ENCODE measurements around the gene ZBTB24. TPM values are rescaled to one million over a fixed set of nuclear protein-coding genes. Genes with fewer than 3 reads are reported as not detected.

ZBTB24 gene
- total RNA-seq = 1 to 10 TPM; 3.0 to 7.8 (median 5.7) TPM

DNA sequence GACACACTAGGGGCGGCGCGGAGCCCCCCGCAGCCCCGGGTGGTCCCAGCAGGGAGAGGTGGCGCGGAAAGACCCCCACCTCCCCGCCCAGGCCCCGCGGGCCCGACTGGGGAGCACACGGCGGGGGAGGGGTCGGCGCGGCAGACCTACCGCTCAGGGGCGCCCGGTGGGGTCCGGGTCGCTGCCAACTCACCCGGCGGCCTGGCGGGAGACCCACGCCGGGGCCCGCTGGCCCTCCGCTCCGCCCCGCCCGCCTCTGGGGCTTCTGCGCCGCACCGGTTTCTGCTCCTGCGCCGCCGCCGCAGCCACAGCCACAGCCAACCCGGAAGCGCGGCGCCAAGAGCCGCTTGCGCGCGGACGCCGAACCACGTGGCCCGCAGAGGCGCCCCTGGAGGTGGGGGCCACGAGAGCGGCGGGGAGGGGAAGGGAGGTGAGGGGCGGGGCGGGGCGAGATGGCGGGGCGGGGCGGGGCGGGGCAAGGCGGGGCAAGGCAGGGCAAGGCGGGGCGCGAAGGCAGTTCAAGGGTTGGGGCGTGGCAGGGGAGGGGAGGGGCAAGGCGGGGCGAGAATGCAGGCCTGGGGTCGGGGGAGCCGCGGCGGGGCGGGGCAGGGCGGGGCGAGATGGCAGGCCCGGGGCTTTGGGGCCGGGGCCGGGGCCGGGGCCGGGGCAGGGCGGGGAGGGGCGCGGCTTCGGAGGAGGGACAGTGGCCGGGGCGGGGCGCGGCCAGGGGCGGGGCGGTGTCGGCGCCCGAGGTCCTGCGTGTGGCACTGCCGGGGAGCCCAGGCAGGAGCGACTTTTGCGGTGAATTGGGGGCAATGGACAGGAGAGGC lies at the start of gene ZBTB24:
TSS of gene ZBTB24 (minus strand) at position 315 of the 830 bp plus-strand sequence. CDS start 1,193 bp downstream, outside the sequence.
- Histone ChIP-seq H3K36me3 (no peaks in the 10 kb centered on the region), H3K4me3 (peak within 1 kb of the TSS; percentile 71 to 99 (median 90)), H3K4me1 (peaks cover 21 to 54% (median 33%) of the 10 kb centered on the region in 4 donors), H3K27ac (peak within 1 kb of the TSS; percentile 88 to 95 (median 92)), H3K9me3 (no peaks in the 10 kb centered on the region), H3K27me3 (no peaks in the 10 kb centered on the region)
- in situ Hi-C loops (cut with MboI; ENCODE audit: low pct_ligation_motif_present in 1 of 4, low pct_unique_long_range_greater_than_20kb in 1 of 4, low sequenced_read_pairs in 3 of 4) = no loop called here
- intact Hi-C loops (cut with DNase I; ENCODE audit: low total_unique reads) = loop anchor here (5.0 kb wide), 1 partner anchor 1529 kb away; no protein-coding TSS in a partner anchor
- WGBS, 2 donors (ENCODE audit: low coverage in 1 of 2) = 0% methylated on average over 42 of the region's 97 CpGs; no CpG with 5 or more reads in 1 of the 2 donors
- DNase-seq = peak; percentile 94
- no peak for TF ChIP-seq EP300 (IDR thresholded peaks at IDR 0.05; ENCODE audit: low read depth)
- peak; percentile 55 for TF ChIP-seq POLR2A (IDR thresholded peaks at IDR 0.05)
- TF ChIP-seq, protein P1, sequence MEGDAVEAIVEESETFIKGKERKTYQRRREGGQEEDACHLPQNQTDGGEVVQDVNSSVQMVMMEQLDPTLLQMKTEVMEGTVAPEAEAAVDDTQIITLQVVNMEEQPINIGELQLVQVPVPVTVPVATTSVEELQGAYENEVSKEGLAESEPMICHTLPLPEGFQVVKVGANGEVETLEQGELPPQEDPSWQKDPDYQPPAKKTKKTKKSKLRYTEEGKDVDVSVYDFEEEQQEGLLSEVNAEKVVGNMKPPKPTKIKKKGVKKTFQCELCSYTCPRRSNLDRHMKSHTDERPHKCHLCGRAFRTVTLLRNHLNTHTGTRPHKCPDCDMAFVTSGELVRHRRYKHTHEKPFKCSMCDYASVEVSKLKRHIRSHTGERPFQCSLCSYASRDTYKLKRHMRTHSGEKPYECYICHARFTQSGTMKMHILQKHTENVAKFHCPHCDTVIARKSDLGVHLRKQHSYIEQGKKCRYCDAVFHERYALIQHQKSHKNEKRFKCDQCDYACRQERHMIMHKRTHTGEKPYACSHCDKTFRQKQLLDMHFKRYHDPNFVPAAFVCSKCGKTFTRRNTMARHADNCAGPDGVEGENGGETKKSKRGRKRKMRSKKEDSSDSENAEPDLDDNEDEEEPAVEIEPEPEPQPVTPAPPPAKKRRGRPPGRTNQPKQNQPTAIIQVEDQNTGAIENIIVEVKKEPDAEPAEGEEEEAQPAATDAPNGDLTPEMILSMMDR (IDR thresholded peaks at IDR 0.05) = peak in 1 of 5 experiments; percentile 7
- peak; percentile 68 to 88 (median 88) for TF ChIP-seq POLR2AphosphoS5 (IDR thresholded peaks at IDR 0.05)

DNA sequence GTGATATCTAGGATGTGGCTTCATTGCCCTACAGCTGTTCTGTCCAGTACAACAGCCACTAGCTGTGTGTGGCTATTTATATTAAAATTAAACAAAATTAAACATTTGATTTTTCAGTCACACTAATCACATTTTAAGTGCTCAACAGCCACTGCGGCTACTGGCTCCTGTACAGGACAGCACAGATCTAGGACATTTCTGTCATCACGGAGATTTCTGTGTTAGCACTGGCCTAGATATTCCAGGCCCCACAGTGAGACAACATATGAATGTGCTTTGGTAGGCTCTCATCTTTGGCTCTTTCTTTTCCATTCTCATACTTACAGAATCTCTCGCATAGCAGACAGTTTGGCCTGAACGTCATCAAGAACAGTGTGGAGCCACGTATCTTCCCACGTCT lies 48.4 kb upstream of the ZBTB24 start:
- Histone ChIP-seq H3K27me3 (no peaks in the 10 kb centered on the region), H3K4me1 (no peaks in the 10 kb centered on the region), H3K27ac (no peak overlapping the region), H3K36me3 (no peaks in the 10 kb centered on the region), H3K9me3 (no peaks in the 10 kb centered on the region), H3K4me3 (no peak overlapping the region)
- in situ Hi-C loops (cut with MboI; ENCODE audit: low pct_ligation_motif_present in 1 of 4, low pct_unique_long_range_greater_than_20kb in 1 of 4, low sequenced_read_pairs in 3 of 4) (loop anchor here in 1 of 4 donors (25.0 kb wide), 1 partner anchor 506 kb away; no protein-coding TSS in a partner anchor), intact Hi-C loops (cut with DNase I; ENCODE audit: low total_unique reads) (no loop called here)
- DNase-seq = no peak
- TF ChIP-seq, protein P1 (IDR thresholded peaks at IDR 0.05) = no peak
- TF ChIP-seq POLR2AphosphoS5 (IDR thresholded peaks at IDR 0.05) = no peak
- WGBS, 2 donors (ENCODE audit: low coverage in 1 of 2) = 73 to 75% methylated on average over 4 to 6 of the region's 6 CpGs

DNA sequence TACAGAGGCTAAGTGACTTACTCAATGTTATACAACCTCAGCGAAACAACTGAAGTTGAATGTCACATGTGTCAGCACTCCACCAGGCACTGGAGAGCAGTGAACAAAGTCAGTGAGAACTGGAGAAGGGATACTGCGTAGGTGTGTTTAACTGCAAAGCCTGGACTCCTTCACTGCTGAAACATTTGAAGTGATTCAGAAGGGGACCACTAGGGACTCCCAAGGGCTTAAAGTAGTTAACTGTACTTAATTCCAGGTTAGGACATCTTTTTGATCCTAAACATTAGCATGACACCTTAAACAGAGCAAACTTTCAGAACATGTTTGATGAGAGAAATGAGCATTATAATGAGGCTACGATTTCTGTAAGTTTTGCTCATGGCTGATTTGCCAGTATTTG lies 45.0 kb upstream of the ZBTB24 start:
- in situ Hi-C loops (cut with MboI; ENCODE audit: low pct_ligation_motif_present in 1 of 4, low pct_unique_long_range_greater_than_20kb in 1 of 4, low sequenced_read_pairs in 3 of 4) = loop anchor here in 3 of 4 donors (10.0 to 25.0 kb wide), 3 partner anchors 507 to 527 kb away; no protein-coding TSS in a partner anchor
- TF ChIP-seq, protein P1 (IDR thresholded peaks at IDR 0.05) = no peak
- TF ChIP-seq POLR2AphosphoS5 (IDR thresholded peaks at IDR 0.05) = no peak
- TF ChIP-seq EP300 (IDR thresholded peaks at IDR 0.05; ENCODE audit: low read depth) = no peak
- no peak for TF ChIP-seq POLR2A (IDR thresholded peaks at IDR 0.05)

DNA sequence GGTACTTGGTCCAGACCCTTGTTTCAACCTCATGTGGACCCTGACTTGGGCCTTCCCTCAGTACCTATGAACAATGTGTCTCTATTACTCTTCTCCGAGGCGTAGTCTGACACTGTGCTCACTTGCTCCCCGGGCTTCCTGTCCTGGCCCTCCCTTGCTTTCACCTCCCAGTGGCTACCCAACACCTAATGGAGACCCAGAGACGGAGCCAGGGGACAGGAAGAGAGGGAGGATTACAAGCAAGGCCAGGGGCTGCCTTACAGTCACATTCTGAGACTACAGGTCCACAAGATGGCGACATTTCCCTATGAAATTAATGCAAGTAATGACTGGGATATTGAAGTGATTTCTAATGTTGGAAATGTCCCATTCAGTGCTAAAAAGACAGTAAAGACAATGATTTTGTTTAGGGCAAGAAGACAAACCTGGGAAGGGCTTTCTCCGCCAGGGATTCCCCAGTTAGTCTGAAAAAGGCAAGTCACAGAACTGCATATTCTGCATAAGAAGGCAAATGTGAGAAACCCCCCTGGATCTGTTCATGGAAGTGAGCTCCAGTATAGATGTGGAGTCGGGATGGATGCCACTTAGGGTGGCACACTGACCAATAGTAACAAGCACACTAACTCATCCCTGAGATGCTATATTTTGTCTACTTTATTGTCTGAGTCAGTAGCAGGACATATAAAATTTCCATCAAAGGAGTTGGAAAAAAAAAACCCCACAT lies 44.0 kb upstream of the ZBTB24 start:
- H3K4me1 ChIP-seq = no peaks in the 10 kb centered on the region
- intact Hi-C loops (cut with DNase I; ENCODE audit: low total_unique reads) (no loop called here), in situ Hi-C loops (cut with MboI; ENCODE audit: low pct_ligation_motif_present in 1 of 4, low pct_unique_long_range_greater_than_20kb in 1 of 4, low sequenced_read_pairs in 3 of 4) (loop anchor here in 3 of 4 donors (10.0 to 25.0 kb wide), 3 partner anchors 508 to 528 kb away; no protein-coding TSS in a partner anchor)
- no peak overlapping the region for H3K4me3 ChIP-seq
- peaks cover 6 to 9% of the 10 kb centered on the region in 2 donors for H3K9me3 ChIP-seq
- H3K27me3 ChIP-seq = no peaks in the 10 kb centered on the region
- H3K36me3 ChIP-seq = no peaks in the 10 kb centered on the region
- 60 to 64% methylated on average over 3 to 7 of the region's 7 CpGs for WGBS, 2 donors (ENCODE audit: low coverage in 1 of 2)
- no peak for TF ChIP-seq POLR2AphosphoS5 (IDR thresholded peaks at IDR 0.05)
- TF ChIP-seq, protein P1 (IDR thresholded peaks at IDR 0.05) = peak; percentile 32 to 47 (median 43)
- DNase-seq = peak; percentile 22
- H3K27ac ChIP-seq = no peak overlapping the region

More for the DNA sequence above, 45.0 kb upstream of the ZBTB24 start:
- no peak for DNase-seq
- no peaks in the 10 kb centered on the region for H3K27me3 ChIP-seq
- H3K27ac ChIP-seq = no peak overlapping the region
- intact Hi-C loops (cut with DNase I; ENCODE audit: low total_unique reads) = no loop called here
- peaks cover 6 to 9% of the 10 kb centered on the region in 2 donors for H3K9me3 ChIP-seq
- no peaks in the 10 kb centered on the region for H3K4me1 ChIP-seq
- H3K36me3 ChIP-seq = no peaks in the 10 kb centered on the region
- no peak overlapping the region for H3K4me3 ChIP-seq
- WGBS, 2 donors (ENCODE audit: low coverage in 1 of 2) = 78 to 87% methylated on average over 3 of the region's 3 CpGs

All from transverse colon (tissue), 4 donors.